Sigmoid colon (tissue), 4 donors: Measurements from ENCODE around the gene PSME1.

Experiments used
- POLR2AphosphoS5 ChIP-seq, 4 donors: sonication (generic); formaldehyde crosslinking; IDR thresholded peaks; one replicate each; pipeline ENCODE4 v1.6.1; 2017; ENCODE audit warnings: antibody characterized with exemption in 4 of 4
- TF ChIP-seq, protein P1 (sequence below), 4 experiments: fragments of 450-650 bp in 3 of 4; fragments of 200-600 bp in 1 of 4; IDR thresholded peaks; one replicate each; pipeline ENCODE4 v1.5.1; 2016 to 2019; ENCODE audit warnings: antibody characterized with exemption in 4 of 4, mild to moderate bottlenecking in 3 of 4, moderate library complexity in 2 of 4

GRCh38 chr14:24181371-24182077 is 45.5 kb downstream of the PSME1 start:
- TF ChIP-seq, protein P1, sequence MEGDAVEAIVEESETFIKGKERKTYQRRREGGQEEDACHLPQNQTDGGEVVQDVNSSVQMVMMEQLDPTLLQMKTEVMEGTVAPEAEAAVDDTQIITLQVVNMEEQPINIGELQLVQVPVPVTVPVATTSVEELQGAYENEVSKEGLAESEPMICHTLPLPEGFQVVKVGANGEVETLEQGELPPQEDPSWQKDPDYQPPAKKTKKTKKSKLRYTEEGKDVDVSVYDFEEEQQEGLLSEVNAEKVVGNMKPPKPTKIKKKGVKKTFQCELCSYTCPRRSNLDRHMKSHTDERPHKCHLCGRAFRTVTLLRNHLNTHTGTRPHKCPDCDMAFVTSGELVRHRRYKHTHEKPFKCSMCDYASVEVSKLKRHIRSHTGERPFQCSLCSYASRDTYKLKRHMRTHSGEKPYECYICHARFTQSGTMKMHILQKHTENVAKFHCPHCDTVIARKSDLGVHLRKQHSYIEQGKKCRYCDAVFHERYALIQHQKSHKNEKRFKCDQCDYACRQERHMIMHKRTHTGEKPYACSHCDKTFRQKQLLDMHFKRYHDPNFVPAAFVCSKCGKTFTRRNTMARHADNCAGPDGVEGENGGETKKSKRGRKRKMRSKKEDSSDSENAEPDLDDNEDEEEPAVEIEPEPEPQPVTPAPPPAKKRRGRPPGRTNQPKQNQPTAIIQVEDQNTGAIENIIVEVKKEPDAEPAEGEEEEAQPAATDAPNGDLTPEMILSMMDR (IDR thresholded peaks at IDR 0.05): no peak
- TF ChIP-seq POLR2AphosphoS5 (IDR thresholded peaks at IDR 0.05): no peak
